H1 (cell line): ENCODE measurements around the gene SCYL3. TPM values are rescaled to one million over a fixed set of nuclear protein-coding genes. Genes with fewer than 3 reads are reported as not detected.

Experiments
- CTBP2 ChIP-seq: IDR thresholded peaks from 2 replicates; pipeline ENCODE4 v1.7.0; 2011; ENCODE audit warnings: borderline replicate concordance, mild to moderate bottlenecking, moderate library complexity, mixed read lengths, low read length; ENCODE audit not compliant: insufficient read depth, insufficient read length
- POLR2AphosphoS5 ChIP-seq: IDR thresholded peaks from 2 replicates; pipeline ENCODE4 v1.6.1; 2011; ENCODE audit warnings: low read depth, low read length
- SAP30 ChIP-seq: fragments of 300-600 bp; sonication (generic); IDR thresholded peaks from 2 replicates; pipeline ENCODE4 v1.7.1; 2012; ENCODE audit warnings: low read length, moderate library complexity, mild to moderate bottlenecking, inconsistent platforms; ENCODE audit not compliant: insufficient read depth, insufficient replicate concordance
- SP4 ChIP-seq: IDR thresholded peaks from 2 replicates; pipeline ENCODE4 v1.6.1; 2012; ENCODE audit warnings: low read length, inconsistent platforms
- TEAD4 ChIP-seq: IDR thresholded peaks from 2 replicates; pipeline ENCODE4 v1.6.1; 2012; ENCODE audit warnings: low read depth, low read length, inconsistent platforms, mixed read lengths
- polyA plus RNA-seq, 7 experiments: library from polyadenylated mRNA; depleted of rRNA in 3 of 7; stranded (reverse) in 5 of 7; unstranded in 2 of 7; fragments of >200 nt in 5 of 7; fragments of 200-250 nt in 2 of 7; gene quantifications; 1 replicate in 5 of 7; 2 replicates in 1 of 7; 4 replicates in 1 of 7; pipeline versions ENCODE4 v1.2.1 to v1.2.3, GENCODE V29; 2011 to 2013; ENCODE audit warnings: missing spikeins in 2 of 7, mixed read lengths in 2 of 7
- total RNA-seq: library from RNA; stranded (reverse); fragmentation: NEBNext Ultra II Directional; extraction: Animal tissue kit (Norgen Biotek cat#: 25700); gene quantifications from 2 replicates; pipeline ENCODE4 v1.2.1, GENCODE V29; 2021
- TF ChIP-seq, protein P1 (sequence below), 3 experiments: IDR thresholded peaks; 1 replicate in 2 of 3; 2 replicates in 1 of 3; pipeline versions ENCODE4 v1.5.1 to v1.6.1; 2011; ENCODE audit warnings: low read length in 3 of 3, mild to moderate bottlenecking in 3 of 3, inconsistent platforms in 2 of 3, low read depth in 1 of 3, moderate library complexity in 1 of 3; ENCODE audit not compliant: insufficient read depth in 1 of 3; ENCODE audit errors: control extremely low read depth in 1 of 3

SCYL3 gene
- total and polyA plus RNA-seq, 2 of the 8 experiments (the other 6 are each of a cell fraction or from before 2014, with no cell fraction given), result 2.7 to 5.3 TPM

DNA sequence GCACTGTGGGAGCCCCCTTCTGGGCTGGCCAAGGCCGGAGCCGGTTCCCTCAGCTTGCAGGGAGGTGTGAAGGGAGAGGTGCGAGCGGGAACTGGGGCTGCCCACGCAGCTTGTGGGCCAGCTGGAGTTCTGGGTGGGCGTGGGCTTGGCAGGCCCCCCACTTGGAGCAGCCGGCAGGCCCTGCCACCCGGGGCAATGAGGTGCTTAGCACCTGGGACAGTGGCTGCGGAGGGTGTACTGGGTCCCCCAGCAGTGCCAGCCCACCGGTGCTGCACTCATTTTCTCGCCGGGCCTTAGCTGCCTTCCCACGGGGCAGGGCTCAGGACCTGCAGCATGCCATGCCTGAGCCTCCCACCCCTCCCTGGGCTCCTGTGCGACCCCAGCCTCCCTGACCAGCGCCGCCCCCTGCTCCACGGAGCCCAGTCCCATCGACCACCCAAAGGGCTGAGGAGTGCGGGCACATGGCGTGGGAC, 11.6 kb downstream of the SCYL3 start (continued):
- TF ChIP-seq SP4 (no peak), SAP30 (no peak), CTBP2 (no peak), TEAD4 (no peak), POLR2AphosphoS5 (no peak)
- TF ChIP-seq, protein P1, sequence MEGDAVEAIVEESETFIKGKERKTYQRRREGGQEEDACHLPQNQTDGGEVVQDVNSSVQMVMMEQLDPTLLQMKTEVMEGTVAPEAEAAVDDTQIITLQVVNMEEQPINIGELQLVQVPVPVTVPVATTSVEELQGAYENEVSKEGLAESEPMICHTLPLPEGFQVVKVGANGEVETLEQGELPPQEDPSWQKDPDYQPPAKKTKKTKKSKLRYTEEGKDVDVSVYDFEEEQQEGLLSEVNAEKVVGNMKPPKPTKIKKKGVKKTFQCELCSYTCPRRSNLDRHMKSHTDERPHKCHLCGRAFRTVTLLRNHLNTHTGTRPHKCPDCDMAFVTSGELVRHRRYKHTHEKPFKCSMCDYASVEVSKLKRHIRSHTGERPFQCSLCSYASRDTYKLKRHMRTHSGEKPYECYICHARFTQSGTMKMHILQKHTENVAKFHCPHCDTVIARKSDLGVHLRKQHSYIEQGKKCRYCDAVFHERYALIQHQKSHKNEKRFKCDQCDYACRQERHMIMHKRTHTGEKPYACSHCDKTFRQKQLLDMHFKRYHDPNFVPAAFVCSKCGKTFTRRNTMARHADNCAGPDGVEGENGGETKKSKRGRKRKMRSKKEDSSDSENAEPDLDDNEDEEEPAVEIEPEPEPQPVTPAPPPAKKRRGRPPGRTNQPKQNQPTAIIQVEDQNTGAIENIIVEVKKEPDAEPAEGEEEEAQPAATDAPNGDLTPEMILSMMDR (IDR thresholded peaks at IDR 0.05; ENCODE audit: control extremely low read depth in 1 of 3, insufficient read depth in 1 of 3, low read depth in 1 of 3, low read length in 3 of 3), result no peak
